HG02798 (cell line): Measurements from ENCODE around the gene DOCK3.
A peak's percentile ranks its signal among the peaks of the same experiment; 100 is the strongest.
"Not testable (repeated sequence)": the region's sequence is repeated elsewhere in the genome, so short reads cannot be mapped to it uniquely, and the experiment has no call there.

Source experiments
- ATAC-seq: cut with Tn5 transposase; IDR thresholded peaks from one replicate; pipeline ENCODE4 v1.9.1; 2021; ENCODE audit warnings: mild to moderate bottlenecking; ENCODE audit not compliant: unreplicated experiment, poor library complexity

Gene DOCK3

DNA sequence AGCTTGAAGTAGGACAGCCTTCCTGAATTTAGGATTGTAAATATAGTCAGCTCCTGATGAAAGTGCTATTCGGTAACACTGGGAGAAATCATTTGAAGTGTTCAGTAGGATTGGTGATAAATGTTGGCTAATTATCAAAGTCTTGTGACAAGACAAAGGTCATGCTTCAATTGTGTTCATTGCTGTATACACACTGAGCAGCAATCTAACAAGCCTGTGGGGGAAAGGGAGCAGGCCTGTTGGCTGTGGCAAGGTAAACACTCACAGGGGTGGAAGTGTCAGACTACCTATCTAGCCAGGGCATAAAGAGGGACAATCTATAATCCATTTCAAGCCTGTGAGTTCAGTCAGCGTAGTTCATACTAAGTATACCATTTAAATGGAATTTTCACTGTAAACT is 599.3 kb downstream of the DOCK3 start:
- no peak for ATAC-seq

DNA sequence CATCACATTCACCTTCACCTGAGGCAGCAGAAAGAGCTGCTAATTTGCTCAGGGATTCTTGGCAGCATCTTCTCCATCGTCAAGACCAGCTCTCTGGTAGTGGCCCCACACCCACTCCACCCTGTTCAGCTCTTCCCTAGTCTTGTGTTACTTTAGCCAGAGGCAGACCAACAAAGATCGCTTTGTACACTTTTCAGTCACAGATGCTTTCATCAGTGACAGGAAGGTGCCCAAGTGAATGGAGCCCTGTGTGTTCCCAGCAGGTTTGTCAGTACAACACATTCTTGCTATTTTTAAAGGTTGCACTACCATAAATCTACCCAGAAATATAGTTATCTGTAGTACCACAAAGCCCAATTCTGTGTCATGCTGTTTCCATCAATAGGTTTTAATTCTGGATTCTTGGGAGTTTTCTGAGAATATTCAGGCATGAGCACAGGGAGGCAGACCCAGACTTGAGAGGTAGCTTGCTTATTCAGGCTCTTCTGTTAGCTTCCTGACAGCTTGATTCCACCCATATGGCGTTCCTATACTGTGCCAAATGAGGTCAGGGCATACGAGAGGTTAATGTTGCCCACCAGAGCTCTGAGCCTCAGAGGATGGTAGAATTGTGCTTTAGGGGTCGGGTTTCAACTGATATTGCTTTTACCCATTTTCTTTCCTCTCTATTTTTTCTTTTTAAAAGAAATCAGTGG is 600.5 kb downstream of the DOCK3 start:
- no peak for ATAC-seq

GRCh38 chr3:51276046-51276445 is 601.3 kb downstream of the DOCK3 start:
- ATAC-seq, result no peak

GRCh38 chr3:51279448-51279847 is 604.7 kb downstream of the DOCK3 start:
- no peak for ATAC-seq

DNA sequence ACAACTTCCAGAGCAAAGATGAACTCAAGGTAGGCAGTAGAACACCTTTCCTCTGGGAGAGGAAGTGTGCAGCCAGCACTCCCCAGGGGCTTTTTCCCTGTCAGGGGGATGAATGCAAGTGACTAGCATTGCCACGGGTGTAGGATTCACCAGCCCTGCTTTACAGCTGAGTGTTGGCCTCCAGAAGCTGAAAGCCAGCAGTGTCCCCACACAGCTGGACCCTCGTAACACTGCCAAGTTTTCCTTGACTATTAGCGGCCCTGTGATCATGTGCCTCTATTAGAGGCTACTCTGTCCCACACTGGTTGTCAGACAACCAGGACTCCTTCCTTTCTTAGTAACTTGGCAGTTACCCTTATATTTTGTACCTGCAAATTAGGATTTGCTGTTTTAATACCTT is 605.4 kb downstream of the DOCK3 start:
- no peak for ATAC-seq

GRCh38 chr3:51282931-51283330 is 608.2 kb downstream of the DOCK3 start:
- ATAC-seq, result no peak

GRCh38 chr3:51283421-51283820 is 608.7 kb downstream of the DOCK3 start:
- no peak for ATAC-seq

GRCh38 chr3:51295625-51296024 is 620.9 kb downstream of the DOCK3 start:
- ATAC-seq, result peak; percentile 57

DNA sequence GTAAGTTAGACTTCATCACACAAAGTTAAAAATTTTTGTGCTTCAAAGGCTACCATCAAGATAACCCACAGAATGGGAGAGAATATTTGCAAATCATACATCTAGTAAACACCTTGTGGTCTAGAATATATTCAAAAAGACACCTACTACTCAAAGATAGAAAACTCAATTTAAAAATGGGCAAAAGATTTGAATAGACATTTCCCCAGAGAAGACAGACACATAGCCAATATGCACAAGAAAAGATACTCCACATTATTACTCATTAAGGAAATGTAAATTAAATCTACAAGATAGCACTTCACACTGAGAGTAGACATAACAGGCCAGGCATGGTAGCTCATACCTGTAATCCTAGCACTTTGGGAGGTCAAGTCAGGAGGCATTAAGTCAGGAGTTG is 622.6 kb downstream of the DOCK3 start:
- ATAC-seq, result no peak

GRCh38 chr3:51304230-51304629 is 629.5 kb downstream of the DOCK3 start:
- no peak for ATAC-seq

GRCh38 chr3:51306093-51306492 is 631.4 kb downstream of the DOCK3 start:
- no peak for ATAC-seq

DNA sequence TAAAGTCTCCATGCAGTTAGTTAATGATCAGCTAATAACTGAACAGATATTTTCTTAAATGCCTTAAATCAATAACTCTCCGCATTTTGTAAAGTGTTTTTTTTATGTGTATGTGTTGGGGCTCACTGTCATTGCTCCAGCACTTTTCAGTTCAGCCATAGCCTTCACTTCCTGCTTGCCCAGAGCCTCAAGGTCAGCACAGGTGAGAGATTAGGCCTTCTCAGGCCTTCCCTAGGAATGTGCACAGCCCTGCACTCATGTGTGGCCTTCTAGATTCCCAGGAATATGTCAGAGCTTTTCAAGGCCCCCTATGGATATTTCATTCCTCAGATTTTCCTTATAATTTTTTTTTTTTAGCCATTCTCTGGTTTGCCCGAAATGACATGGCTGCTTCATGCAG is 632.7 kb downstream of the DOCK3 start:
- ATAC-seq, result no peak

GRCh38 chr3:51307945-51308607 is 633.3 kb downstream of the DOCK3 start:
- not testable (repeated sequence) for ATAC-seq

GRCh38 chr3:51311055-51311454 is 636.3 kb downstream of the DOCK3 start:
- no peak for ATAC-seq

- ATAC-seq, result no peak
Observed at GRCh38 chr3:51328206-51328605, 653.5 kb downstream of the DOCK3 start.

DNA sequence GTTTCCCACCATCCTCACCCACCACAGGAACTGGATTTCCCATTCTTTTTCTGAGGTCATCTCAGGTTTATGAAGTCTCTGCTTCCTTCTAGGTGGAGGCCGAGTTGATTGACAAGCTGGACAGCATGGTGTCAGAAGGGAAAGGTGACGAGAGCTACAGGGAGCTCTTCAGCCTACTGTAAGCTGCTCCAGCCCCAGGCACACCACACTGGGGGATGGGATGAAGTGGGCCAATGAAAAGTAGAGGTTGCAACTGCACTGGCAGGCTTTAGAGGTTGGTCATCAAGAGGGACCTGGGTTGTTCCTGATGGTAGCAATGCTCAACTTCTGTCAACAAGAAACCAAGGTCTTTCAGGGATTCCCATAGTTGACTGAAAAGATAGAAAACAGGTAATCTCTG is 655.3 kb downstream of the DOCK3 start:
- ATAC-seq, result no peak

- no peak for ATAC-seq
Observed at GRCh38 chr3:51332156-51332555, 657.4 kb downstream of the DOCK3 start.

- no peak for ATAC-seq
Observed at GRCh38 chr3:51333021-51333420, 658.3 kb downstream of the DOCK3 start.

GRCh38 chr3:51336261-51336660 is 661.5 kb downstream of the DOCK3 start:
- ATAC-seq, result no peak

DNA sequence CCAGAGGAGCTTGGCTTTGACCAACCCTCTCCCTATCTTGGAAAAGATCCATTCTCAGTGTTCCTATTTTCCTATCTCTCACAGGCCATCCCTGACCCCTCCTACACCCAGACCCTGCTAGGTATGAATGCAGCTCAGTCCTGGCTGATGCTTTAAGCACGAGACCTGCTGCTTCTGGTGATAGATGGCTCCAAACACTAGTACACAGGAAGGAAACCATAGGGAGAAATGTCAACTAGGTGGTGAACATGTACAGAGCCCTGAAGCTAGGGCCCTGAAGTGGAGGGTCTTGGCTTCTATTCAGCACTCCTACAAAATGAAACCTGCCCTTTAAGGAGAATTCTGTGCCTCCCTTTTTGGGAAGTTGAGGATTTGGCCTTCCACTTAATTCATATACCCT is 662.9 kb downstream of the DOCK3 start:
- ATAC-seq, result no peak

- ATAC-seq, result no peak
Observed at GRCh38 chr3:51338632-51339031, 663.9 kb downstream of the DOCK3 start.
